Stimulated activated CD8-positive, alpha-beta memory T cell treated with anti-CD3 and anti-CD28 coated beads, Interleukin-15, amount 100 ng/mL, for 4 hours (primary cell): ENCODE data around the gene AFAP1L2.
"Not testable (repeated sequence)": the region's sequence is repeated elsewhere in the genome, so short reads cannot be mapped to it uniquely, and the experiment has no call there.

Experiments
- DNase-seq, 2 donors: peaks; one replicate each; pipeline ENCODE4 v3.0.0-alpha.2; 2020; ENCODE audit warnings: low read depth in 2 of 2

AFAP1L2 gene

GRCh38 chr10:114335614-114336013 lies 68.7 kb downstream of the AFAP1L2 start:
- DNase-seq = no peak

- DNase-seq = no peak
Measured at GRCh38 chr10:114334301-114334700, 70.0 kb downstream of the AFAP1L2 start.

GRCh38 chr10:114333441-114333840 lies 70.9 kb downstream of the AFAP1L2 start:
- not testable (repeated sequence) for DNase-seq

- no peak for DNase-seq
Measured at GRCh38 chr10:114332301-114333192, 71.8 kb downstream of the AFAP1L2 start.

GRCh38 chr10:114329634-114330365 lies 74.5 kb downstream of the AFAP1L2 start:
- no peak for DNase-seq

GRCh38 chr10:114328874-114329273 lies 75.4 kb downstream of the AFAP1L2 start:
- no peak for DNase-seq

GRCh38 chr10:114328441-114328812 lies 75.9 kb downstream of the AFAP1L2 start:
- DNase-seq = no peak

GRCh38 chr10:114327537-114328440 lies 76.5 kb downstream of the AFAP1L2 start:
- DNase-seq = no peak

- no peak for DNase-seq
Measured at GRCh38 chr10:114326795-114327194, 77.5 kb downstream of the AFAP1L2 start.

GRCh38 chr10:114323023-114323422 lies 81.3 kb downstream of the AFAP1L2 start:
- no peak for DNase-seq

- DNase-seq = no peak
Measured at GRCh38 chr10:114322344-114322743, 82.0 kb downstream of the AFAP1L2 start.

GRCh38 chr10:114320249-114321116 lies 83.8 kb downstream of the AFAP1L2 start:
- no peak for DNase-seq

- DNase-seq = no peak
Measured at GRCh38 chr10:114319406-114320248, 84.7 kb downstream of the AFAP1L2 start.

GRCh38 chr10:114316744-114317143 lies 87.6 kb downstream of the AFAP1L2 start:
- DNase-seq = no peak

GRCh38 chr10:114315566-114316420 lies 88.5 kb downstream of the AFAP1L2 start:
- DNase-seq = no peak

GRCh38 chr10:114313866-114314265 lies 90.4 kb downstream of the AFAP1L2 start:
- DNase-seq = no peak

- DNase-seq = no peak
Measured at GRCh38 chr10:114313139-114313538, 91.2 kb downstream of the AFAP1L2 start.

- no peak for DNase-seq
Measured at GRCh38 chr10:114311496-114312209, 92.6 kb downstream of the AFAP1L2 start.
